ENCODE results near the gene DESI1.

Gene DESI1

GRCh38 chr22:41603873-41604332 lies 16.9 kb downstream of the DESI1 start:
- TF ChIP-seq REST (IDR thresholded peaks at IDR 0.05; ENCODE audit: insufficient read depth in 1 of 2, low read depth in 2 of 2, low read length in 2 of 2) (no peak), TAF1 (IDR thresholded peaks at IDR 0.05; ENCODE audit: borderline replicate concordance, insufficient read depth, low read length) (no peak), SIN3A (IDR thresholded peaks at IDR 0.05; ENCODE audit: borderline replicate concordance, insufficient read depth, low read length) (no peak), FOXP2 (optimal IDR thresholded peaks at IDR 0.05; ENCODE audit: borderline replicate concordance, extremely low read depth, extremely low read length, insufficient read depth) (no peak), POLR2AphosphoS5 (IDR thresholded peaks at IDR 0.05; ENCODE audit: low read depth, low read length) (no peak)

- TF ChIP-seq POLR2AphosphoS5 (IDR thresholded peaks at IDR 0.05; ENCODE audit: low read depth, low read length) (no peak), TAF1 (IDR thresholded peaks at IDR 0.05; ENCODE audit: borderline replicate concordance, insufficient read depth, low read length) (no peak)
These were observed 19.9 kb downstream of the DESI1 start for GRCh38 chr22:41600976-41601375.

GRCh38 chr22:41598891-41599635 lies 21.8 kb downstream of the DESI1 start:
- no peak for TF ChIP-seq SIN3A (IDR thresholded peaks at IDR 0.05; ENCODE audit: borderline replicate concordance, insufficient read depth, low read length)
- no peak for TF ChIP-seq FOXP2 (optimal IDR thresholded peaks at IDR 0.05; ENCODE audit: borderline replicate concordance, extremely low read depth, extremely low read length, insufficient read depth)
- no peak for TF ChIP-seq TAF1 (IDR thresholded peaks at IDR 0.05; ENCODE audit: borderline replicate concordance, insufficient read depth, low read length)
- TF ChIP-seq REST (IDR thresholded peaks at IDR 0.05; ENCODE audit: insufficient read depth in 1 of 2, low read depth in 2 of 2, low read length in 2 of 2): no peak
- TF ChIP-seq POLR2AphosphoS5 (IDR thresholded peaks at IDR 0.05; ENCODE audit: low read depth, low read length): no peak

- no peak for TF ChIP-seq SIN3A (IDR thresholded peaks at IDR 0.05; ENCODE audit: borderline replicate concordance, insufficient read depth, low read length)
- TF ChIP-seq FOXP2 (optimal IDR thresholded peaks at IDR 0.05; ENCODE audit: borderline replicate concordance, extremely low read depth, extremely low read length, insufficient read depth): no peak
- 0 out of 2 replicates have a peak, but pooled peaks have one; percentile 2 for TF ChIP-seq POLR2AphosphoS5 (IDR thresholded peaks at IDR 0.05; ENCODE audit: low read depth, low read length)
These were observed 22.8 kb downstream of the DESI1 start for GRCh38 chr22:41598081-41598480.

GRCh38 chr22:41597635-41597953 lies 23.2 kb downstream of the DESI1 start:
- no peak for TF ChIP-seq REST (IDR thresholded peaks at IDR 0.05; ENCODE audit: insufficient read depth in 1 of 2, low read depth in 2 of 2, low read length in 2 of 2)
- TF ChIP-seq FOXP2 (optimal IDR thresholded peaks at IDR 0.05; ENCODE audit: borderline replicate concordance, extremely low read depth, extremely low read length, insufficient read depth): no peak
- TF ChIP-seq TAF1 (IDR thresholded peaks at IDR 0.05; ENCODE audit: borderline replicate concordance, insufficient read depth, low read length): no peak
- no peak; the same call in 1 of the 2 replicates for TF ChIP-seq POLR2AphosphoS5 (IDR thresholded peaks at IDR 0.05; ENCODE audit: low read depth, low read length)

- TF ChIP-seq SIN3A (IDR thresholded peaks at IDR 0.05; ENCODE audit: borderline replicate concordance, insufficient read depth, low read length) (no peak), FOXP2 (optimal IDR thresholded peaks at IDR 0.05; ENCODE audit: borderline replicate concordance, extremely low read depth, extremely low read length, insufficient read depth) (peak; percentile 70), REST (IDR thresholded peaks at IDR 0.05; ENCODE audit: insufficient read depth in 1 of 2, low read depth in 2 of 2, low read length in 2 of 2) (no peak), POLR2AphosphoS5 (IDR thresholded peaks at IDR 0.05; ENCODE audit: low read depth, low read length) (peak; percentile 72; the same call in 1 of the 2 replicates), TAF1 (IDR thresholded peaks at IDR 0.05; ENCODE audit: borderline replicate concordance, insufficient read depth, low read length) (no peak)
These were observed 23.8 kb downstream of the DESI1 start for GRCh38 chr22:41596776-41597634.

Data from PFSK-1 (cell line).